GM12875 (cell line): Measurements from ENCODE around the gene SLC10A6.

Source experiments
- H3K4me3 ChIP-seq: one replicate; pipeline ENCODE4 v1.5.1; 2011; ENCODE audit warnings: low read depth, low read length, control low read depth
- CTCF ChIP-seq: IDR thresholded peaks from 2 replicates; pipeline ENCODE4 v1.5.1; 2011; ENCODE audit warnings: low read depth, mild to moderate bottlenecking, control low read depth, inconsistent platforms, low read length, moderate library complexity, borderline replicate concordance; ENCODE audit not compliant: insufficient read depth

The SLC10A6 gene

DNA sequence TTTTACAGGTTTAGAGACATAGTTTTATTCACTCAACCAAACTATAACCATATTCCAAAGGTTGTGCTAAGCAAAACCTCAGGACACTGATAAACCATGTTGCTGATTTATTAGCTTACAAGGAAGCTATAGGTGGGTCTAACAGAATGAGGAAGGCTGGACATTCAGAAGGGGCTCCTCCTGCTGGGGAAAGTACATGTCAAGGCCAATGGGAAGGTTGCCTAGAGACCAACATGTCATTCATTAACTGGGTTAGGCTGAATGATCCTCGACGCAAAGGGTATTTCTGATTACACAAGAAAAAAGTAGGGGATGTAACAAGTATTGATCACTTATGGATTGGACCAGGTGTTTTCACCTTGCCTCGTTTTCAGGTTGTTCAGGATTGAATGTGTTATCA, 30.3 kb downstream of the SLC10A6 start:
- no peak overlapping the region for H3K4me3 ChIP-seq
- no peak for TF ChIP-seq CTCF

GRCh38 chr4:86818211-86818610, 31.0 kb downstream of the SLC10A6 start:
- TF ChIP-seq CTCF: no peak
- H3K4me3 ChIP-seq: no peak overlapping the region

DNA sequence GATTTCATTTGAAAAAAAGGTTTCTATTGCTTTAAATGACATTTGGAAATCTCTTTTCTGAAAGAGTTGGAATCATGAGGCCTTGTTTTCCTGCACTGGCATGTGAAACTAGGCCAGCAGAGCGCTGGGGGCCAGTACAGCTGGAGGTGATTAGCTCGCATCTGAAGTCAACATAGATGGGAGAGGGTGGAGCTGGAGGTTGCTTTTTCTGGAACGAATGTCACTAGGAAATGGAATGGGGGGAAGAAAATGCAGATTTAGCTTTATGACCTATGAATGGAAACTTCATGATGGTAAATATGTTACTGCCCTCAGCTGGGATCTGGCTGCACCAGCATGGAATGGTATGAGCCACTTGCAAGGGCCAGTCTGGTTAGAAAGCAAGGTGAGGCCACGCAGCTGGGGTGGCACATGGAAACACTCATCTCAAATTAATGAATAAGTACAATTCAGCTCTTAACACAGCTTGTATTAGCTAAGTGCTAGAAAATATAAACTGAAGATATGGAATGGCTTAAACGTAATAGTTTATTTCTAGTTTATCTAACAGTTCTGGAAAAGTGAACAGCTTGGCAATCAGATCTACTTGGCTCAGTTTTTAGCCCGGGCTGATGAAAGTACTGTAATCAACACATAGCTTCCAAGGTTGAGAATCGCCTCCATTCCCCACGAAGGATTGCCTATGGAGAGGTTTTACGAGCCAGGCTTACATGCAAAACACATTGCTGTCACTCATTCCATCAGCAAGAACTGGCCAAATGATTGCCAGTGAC, 32.5 kb downstream of the SLC10A6 start:
- no peak for TF ChIP-seq CTCF

GRCh38 chr4:86815653-86816052, 33.5 kb downstream of the SLC10A6 start:
- H3K4me3 ChIP-seq: no peak overlapping the region
- TF ChIP-seq CTCF: no peak

More for the DNA sequence above, 32.5 kb downstream of the SLC10A6 start:
- H3K4me3 ChIP-seq: no peak overlapping the region

DNA sequence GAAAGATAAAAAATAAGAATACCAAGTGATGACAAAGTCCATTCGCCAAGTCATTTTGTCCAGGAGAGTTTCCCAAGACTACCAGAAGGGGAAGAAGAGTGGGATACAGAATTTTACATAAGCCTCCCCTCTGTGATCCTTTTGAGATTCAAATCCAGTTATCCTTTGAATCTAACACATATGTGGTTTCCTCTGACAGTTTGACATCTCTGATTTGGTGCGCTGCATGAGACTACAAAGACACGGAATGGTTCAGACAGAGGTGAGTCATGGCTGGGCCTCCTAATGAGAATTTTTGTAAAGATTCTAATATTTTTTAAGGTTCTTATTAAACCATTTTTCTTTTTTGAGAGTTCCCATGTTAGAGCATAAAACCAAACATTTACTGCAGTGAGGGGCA, 38.3 kb downstream of the SLC10A6 start:
- H3K4me3 ChIP-seq: no peak overlapping the region
- no peak for TF ChIP-seq CTCF

DNA sequence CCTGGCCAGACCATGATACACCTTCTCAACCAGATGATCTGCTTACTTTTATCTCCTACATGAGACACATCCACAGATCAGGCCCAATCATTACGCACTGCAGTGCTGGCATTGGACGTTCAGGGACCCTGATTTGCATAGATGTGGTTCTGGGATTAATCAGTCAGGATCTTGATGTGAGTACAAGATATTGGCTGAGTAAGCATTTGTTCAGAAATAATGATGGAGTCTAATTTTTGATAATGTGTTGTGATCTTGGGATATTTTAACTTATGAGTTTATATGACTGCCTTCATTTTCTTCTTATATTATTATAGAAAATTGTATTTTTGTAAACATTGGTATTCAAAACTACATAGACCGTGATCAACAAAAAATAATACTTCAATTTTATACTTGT, 39.4 kb downstream of the SLC10A6 start:
- no peak for TF ChIP-seq CTCF
- no peak overlapping the region for H3K4me3 ChIP-seq

DNA sequence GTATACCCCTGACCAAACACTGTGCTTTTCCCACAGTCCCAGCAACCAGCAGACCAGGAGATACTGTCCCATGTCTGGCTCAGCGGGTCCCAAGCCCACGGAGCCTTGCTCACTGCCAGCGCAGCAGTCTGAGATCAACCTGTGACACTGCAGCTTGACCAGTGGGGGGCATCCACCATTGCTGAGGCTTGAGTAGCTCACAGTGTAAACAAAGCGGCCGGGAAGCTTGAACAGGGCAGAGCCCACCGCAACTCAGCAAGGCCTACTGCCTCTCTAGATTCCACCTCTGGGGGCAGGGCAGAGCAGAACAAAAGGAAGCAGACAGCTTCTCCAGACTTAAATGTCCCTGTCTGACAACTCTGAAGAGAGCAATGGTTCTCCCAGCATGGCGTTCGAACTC, 58.1 kb downstream of the SLC10A6 start:
- H3K4me3 ChIP-seq: no peak overlapping the region
- TF ChIP-seq CTCF: peak; percentile 14; the same call in 1 of the 2 replicates
